HCT116 (cell line): ENCODE data around the gene KCNIP4. TPM values are rescaled to one million over a fixed set of nuclear protein-coding genes. Genes with fewer than 3 reads are reported as not detected.

ENCODE experiments used
- ATAC-seq: fragments of 200-7000 bp; cut with Tn5 transposase; 2 replicates; pipeline ENCODE4 v1.9.1; 2020; ENCODE audit warnings: mild to moderate bottlenecking, moderate library complexity
- BruUV-seq: library from RNA; stranded (reverse); fragments of 400-500 nt; replicated peaks from 2 replicates; lab custom pipeline; 2021; lab: Mats Ljungman, UMichigan
- CTCF ChIA-PET: fragments of 300-600 bp; sonication (Branson Sonifier 250); formaldehyde crosslinking; loops from one replicate; lab custom pipeline; 2021; ENCODE audit warnings: antibody characterized with exemption; lab: Charles Lee
- POLR2A ChIA-PET: fragments of 300-600, 350-600 bp; sonication (Branson Sonifier 250); formaldehyde crosslinking; loops from one replicate; lab custom pipeline; 2021; ENCODE audit warnings: antibody characterized with exemption; lab: Charles Lee
- RAD21 ChIA-PET, 2 experiments: fragments of 300-600 bp; sonication (Branson Sonifier 250); formaldehyde crosslinking; loops; one replicate each; lab custom pipeline; 2023; ENCODE audit warnings: low total read pairs in 2 of 2; ENCODE audit not compliant: uncharacterized antibody in 2 of 2, unreplicated experiment in 2 of 2, low non-redundant PET in 1 of 2; lab: Charles Lee
- DNase-seq: peaks from one replicate; pipeline ENCODE4 v3.0.0-alpha.2; 2010; ENCODE audit warnings: low read depth, low spot score
- H2AFZ ChIP-seq: fragments of 200-600 bp; shearing (Covaris generic), sonication (generic); 2 replicates; pipeline ENCODE4 v1.6.1; 2017; ENCODE audit warnings: low read depth, mixed run types, mixed read lengths, antibody characterized with exemption, low read length; ENCODE audit not compliant: poor library complexity, severe bottlenecking
- H3K27ac ChIP-seq: 2 replicates; pipeline ENCODE4 v1.5.1; 2012; ENCODE audit warnings: low read depth, low read length
- H3K27me3 ChIP-seq: fragments of 200-600 bp; sonication (generic); 2 replicates; pipeline ENCODE4 v1.6.1; 2016; ENCODE audit warnings: mixed run types, low read length, mixed read lengths; ENCODE audit not compliant: insufficient read depth
- H3K36me3 ChIP-seq, 2 experiments: fragments of 200-500 bp in 1 of 2; fragments of 200-600 bp in 1 of 2; sonication (Bioruptor generic) in 1 of 2; sonication (generic) in 1 of 2; 2 replicates each; pipeline versions ENCODE4 v1.5.1 to v1.6.1; 2014 to 2016; ENCODE audit warnings: low read length in 2 of 2, inconsistent platforms in 1 of 2, mixed read lengths in 1 of 2, mixed run types in 1 of 2; ENCODE audit not compliant: insufficient read depth in 2 of 2, control insufficient read depth in 1 of 2
- H3K4me1 ChIP-seq, 2 experiments: fragments of 200-600 bp in 1 of 2; sonication (generic) in 1 of 2; 2 replicates each; pipeline versions ENCODE4 v1.5.1 to v1.6.1; 2012 to 2017; ENCODE audit warnings: low read length in 2 of 2, inconsistent platforms in 1 of 2, mild to moderate bottlenecking in 1 of 2, mixed read lengths in 1 of 2, mixed run types in 1 of 2, moderate library complexity in 1 of 2; ENCODE audit not compliant: insufficient read depth in 2 of 2, control insufficient read depth in 1 of 2
- H3K4me2 ChIP-seq: fragments of 200-600 bp; sonication (generic); 2 replicates; pipeline ENCODE4 v1.6.1; 2017; ENCODE audit warnings: mixed run types, low read length, mixed read lengths
- H3K4me3 ChIP-seq, 2 experiments: fragments of 200-600 bp in 1 of 2; sonication (generic) in 1 of 2; replicated peaks in 1 of 2; 2 replicates each; pipeline ENCODE4 v1.5.1; 2011 to 2016; ENCODE audit warnings: low read length in 2 of 2, control low read depth in 1 of 2, low read depth in 1 of 2, mild to moderate bottlenecking in 1 of 2, mixed read lengths in 1 of 2, mixed run types in 1 of 2
- H3K79me2 ChIP-seq: fragments of 200-600 bp; sonication (generic); 2 replicates; pipeline ENCODE4 v1.6.1; 2017; ENCODE audit warnings: mild to moderate bottlenecking, mixed run types, low read length, moderate library complexity, mixed read lengths; ENCODE audit not compliant: insufficient read depth
- H3K9ac ChIP-seq: fragments of 200-600 bp; sonication (generic); 2 replicates; pipeline ENCODE4 v1.6.1; 2016; ENCODE audit warnings: low read length, mixed read lengths
- H3K9me2 ChIP-seq: fragments of 200-600 bp; sonication (generic), shearing (Covaris generic); 2 replicates; pipeline ENCODE4 v1.6.1; 2017; ENCODE audit warnings: mixed run types, mild to moderate bottlenecking, moderate library complexity; ENCODE audit not compliant: insufficient read depth
- H3K9me3 ChIP-seq, 2 experiments: fragments of 200-500 bp in 1 of 2; fragments of 200-600 bp in 1 of 2; sonication (Bioruptor generic) in 1 of 2; sonication (generic) in 1 of 2; 2 replicates each; pipeline ENCODE4 v1.6.1; 2014 to 2017; ENCODE audit warnings: low read length in 2 of 2, mixed read lengths in 2 of 2, inconsistent platforms in 1 of 2, low read depth in 1 of 2, mild to moderate bottlenecking in 1 of 2, mixed run types in 1 of 2, moderate library complexity in 1 of 2; ENCODE audit not compliant: control insufficient read depth in 1 of 2, insufficient read depth in 1 of 2
- H4K20me1 ChIP-seq: fragments of 200-600 bp; sonication (generic), shearing (Covaris generic); 2 replicates; pipeline ENCODE4 v1.6.1; 2017; ENCODE audit warnings: mixed run types, mild to moderate bottlenecking, moderate library complexity; ENCODE audit not compliant: insufficient read depth
- ATF3 ChIP-seq: IDR thresholded peaks from 2 replicates; pipeline ENCODE4 v1.6.1; 2012
- CBX3 ChIP-seq: IDR thresholded peaks from 2 replicates; pipeline ENCODE4 v1.6.1; 2012; ENCODE audit warnings: low read depth
- CEBPB ChIP-seq: IDR thresholded peaks from 2 replicates; pipeline ENCODE4 v1.6.1; 2012; ENCODE audit warnings: low read depth
- ELF1 ChIP-seq: IDR thresholded peaks from 2 replicates; pipeline ENCODE4 v1.6.1; 2012; ENCODE audit warnings: low read depth, borderline replicate concordance
- FOSL1 ChIP-seq: IDR thresholded peaks from 2 replicates; pipeline ENCODE4 v1.6.1; 2012; ENCODE audit warnings: low read depth
- MAX ChIP-seq: IDR thresholded peaks from 2 replicates; pipeline ENCODE4 v1.6.1; 2012
- POLR2AphosphoS5 ChIP-seq: IDR thresholded peaks from 2 replicates; pipeline ENCODE4 v1.6.1; 2011; ENCODE audit warnings: mild to moderate bottlenecking, low read depth, low read length, moderate library complexity
- RAD21 ChIP-seq: IDR thresholded peaks from 2 replicates; pipeline ENCODE4 v1.6.1; 2012; ENCODE audit warnings: low read depth, mild to moderate bottlenecking
- SIN3A ChIP-seq: IDR thresholded peaks from 2 replicates; pipeline ENCODE4 v1.6.1; 2012; ENCODE audit warnings: low read depth
- SP1 ChIP-seq: IDR thresholded peaks from 2 replicates; pipeline ENCODE4 v1.6.1; 2012; ENCODE audit warnings: low read depth
- TCF7L2 ChIP-seq: IDR thresholded peaks from 2 replicates; pipeline ENCODE4 v1.7.0; 2011; ENCODE audit warnings: borderline replicate concordance, inconsistent platforms; ENCODE audit not compliant: insufficient read depth, insufficient read length; ENCODE audit errors: extremely low read depth
- ZBTB33 ChIP-seq: IDR thresholded peaks from 2 replicates; pipeline ENCODE4 v1.6.1; 2011; ENCODE audit warnings: mild to moderate bottlenecking, low read length, moderate library complexity; ENCODE audit not compliant: insufficient replicate concordance; ENCODE audit errors: extremely low read depth
- ZFX ChIP-seq: fragments of 450-650 bp; IDR thresholded peaks from 2 replicates; pipeline ENCODE4 v1.6.1; 2017
- ZNF274 ChIP-seq: fragments of 200-500 bp; sonication (Bioruptor generic); IDR thresholded peaks from 2 replicates; pipeline ENCODE4 v1.6.1; 2014; ENCODE audit warnings: mild to moderate bottlenecking, low read depth, low read length, inconsistent platforms
- intact Hi-C: fragments of 100-400 bp; cut with micrococcal nuclease; formaldehyde crosslinking; loops from 2 replicates; pipeline ENCODE4 v1.10.0; 2022
- total RNA-seq: library from RNA; stranded (reverse); gene quantifications from one replicate; pipeline ENCODE4 v1.2.1, GENCODE V29; 2021; ENCODE audit not compliant: unreplicated experiment

Gene KCNIP4
- total RNA-seq, 1 experiment from 2014 or later, result not detected

- no peak overlapping the region for H3K4me3 ChIP-seq
- CTCF ChIA-PET, result no interaction called here
- H3K9me3 ChIP-seq, result no peaks in the 10 kb centered on the region
- H3K79me2 ChIP-seq, result no peaks in the 10 kb centered on the region
- H4K20me1 ChIP-seq, result no peaks in the 10 kb centered on the region
- H3K9me2 ChIP-seq, result no peaks in the 10 kb centered on the region
- ATAC-seq (no peak), DNase-seq (no peak)
- intact Hi-C loops, result no loop called here
- H3K4me1 ChIP-seq, result no peaks in the 10 kb centered on the region
- H3K9ac ChIP-seq, result no peak overlapping the region
- no peaks in the 10 kb centered on the region for H3K27me3 ChIP-seq
- no TSS peak for BruUV-seq
- RAD21 ChIA-PET, result no interaction called here
- H3K27ac ChIP-seq, result no peak overlapping the region
- H2AFZ ChIP-seq, result no peak overlapping the region
- H3K36me3 ChIP-seq, result no peaks in the 10 kb centered on the region
- no peak for TF ChIP-seq CBX3
- no peak for TF ChIP-seq SP1
- TF ChIP-seq ZNF274, result no peak
- TF ChIP-seq ATF3, result no peak
- no peak for TF ChIP-seq FOSL1
- TF ChIP-seq MAX, result no peak
- TF ChIP-seq CEBPB, result no peak
- TF ChIP-seq POLR2AphosphoS5, result no peak
- no peak for TF ChIP-seq SIN3A
- no peak for TF ChIP-seq TCF7L2
- no peak for TF ChIP-seq RAD21
- TF ChIP-seq ZBTB33, result no peak
- TF ChIP-seq ELF1, result no peak
- TF ChIP-seq ZFX, result no peak
- TF ChIP-seq, all 23 proteins: peak for 0
- POLR2A ChIA-PET, result no interaction called here
- H3K4me2 ChIP-seq, result no peak overlapping the region
These were observed 1187.2 kb downstream of the KCNIP4 start for GRCh38 chr4:20761382-20761781.
